SU-DHL-6 (cell line): ENCODE data around the gene DNAH5.

ENCODE experiments used
- EZH2phosphoT487 ChIP-seq: fragments of 200-600 bp; sonication (generic), shearing (Covaris generic); conservative IDR thresholded peaks from 2 replicates; pipeline ENCODE4 v1.6.1; 2018; ENCODE audit warnings: mild to moderate bottlenecking, antibody characterized with exemption, low read length, moderate library complexity, mixed read lengths
- TF ChIP-seq, protein P1 (sequence below): fragments of 200-600 bp; sonication (generic); IDR thresholded peaks from one replicate; pipeline ENCODE4 v1.5.1; 2017; ENCODE audit warnings: antibody characterized with exemption, mild to moderate bottlenecking, low read length, moderate library complexity; ENCODE audit not compliant: insufficient read depth, poor library complexity, severe bottlenecking

DNA sequence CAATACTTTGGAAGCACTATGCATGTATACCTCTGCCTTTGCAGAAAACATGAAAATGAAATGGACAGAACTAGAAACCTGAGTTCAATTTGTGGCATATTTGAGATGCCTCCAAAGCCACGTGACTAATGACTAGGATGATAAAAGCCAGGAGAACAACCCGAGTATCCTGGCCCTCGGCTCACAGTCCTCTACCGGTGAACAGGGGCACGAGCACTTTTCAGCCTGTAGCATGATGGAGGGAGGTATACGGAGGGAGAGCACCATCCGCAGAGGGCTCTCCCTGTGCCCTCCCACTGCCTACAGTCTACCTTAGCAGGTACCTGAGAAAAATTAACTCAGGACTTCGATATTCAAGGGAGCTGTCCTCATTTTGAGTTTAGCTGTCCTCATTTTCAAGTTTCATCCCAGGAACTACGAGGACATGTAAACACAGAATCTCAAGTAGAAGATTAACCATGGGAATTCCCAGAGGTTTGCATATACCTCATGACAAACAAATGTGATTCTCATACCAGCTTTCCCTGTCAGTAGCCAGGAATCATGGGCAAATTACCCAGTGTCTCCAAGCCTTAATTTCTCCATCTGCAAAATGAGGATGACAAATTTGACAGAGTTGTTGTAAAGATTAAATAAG, 249.3 kb downstream of the DNAH5 start:
- TF ChIP-seq, protein P1, sequence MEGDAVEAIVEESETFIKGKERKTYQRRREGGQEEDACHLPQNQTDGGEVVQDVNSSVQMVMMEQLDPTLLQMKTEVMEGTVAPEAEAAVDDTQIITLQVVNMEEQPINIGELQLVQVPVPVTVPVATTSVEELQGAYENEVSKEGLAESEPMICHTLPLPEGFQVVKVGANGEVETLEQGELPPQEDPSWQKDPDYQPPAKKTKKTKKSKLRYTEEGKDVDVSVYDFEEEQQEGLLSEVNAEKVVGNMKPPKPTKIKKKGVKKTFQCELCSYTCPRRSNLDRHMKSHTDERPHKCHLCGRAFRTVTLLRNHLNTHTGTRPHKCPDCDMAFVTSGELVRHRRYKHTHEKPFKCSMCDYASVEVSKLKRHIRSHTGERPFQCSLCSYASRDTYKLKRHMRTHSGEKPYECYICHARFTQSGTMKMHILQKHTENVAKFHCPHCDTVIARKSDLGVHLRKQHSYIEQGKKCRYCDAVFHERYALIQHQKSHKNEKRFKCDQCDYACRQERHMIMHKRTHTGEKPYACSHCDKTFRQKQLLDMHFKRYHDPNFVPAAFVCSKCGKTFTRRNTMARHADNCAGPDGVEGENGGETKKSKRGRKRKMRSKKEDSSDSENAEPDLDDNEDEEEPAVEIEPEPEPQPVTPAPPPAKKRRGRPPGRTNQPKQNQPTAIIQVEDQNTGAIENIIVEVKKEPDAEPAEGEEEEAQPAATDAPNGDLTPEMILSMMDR = no peak
- TF ChIP-seq EZH2phosphoT487 = no peak
